HG03060 (cell line): Measurements from ENCODE around the gene TET2.

ENCODE experiments used
- ATAC-seq: cut with Tn5 transposase; IDR thresholded peaks from one replicate; pipeline ENCODE4 v1.9.1; 2021; ENCODE audit warnings: low read depth, moderate number of reproducible peaks; ENCODE audit not compliant: unreplicated experiment

TET2 gene

GRCh38 chr4:105146276-105147015, at the start of gene TET2:
TET2 (plus strand) TSS chr4:105146876; CDS start chr4:105233943, 87,067 bp downstream.
- ATAC-seq = peak; percentile 66

GRCh38 chr4:105102016-105102415, 44.7 kb upstream of the TET2 start:
- no peak for ATAC-seq

- ATAC-seq = no peak
Measured at GRCh38 chr4:105106426-105106825, 40.2 kb upstream of the TET2 start.

GRCh38 chr4:105107095-105107856, 39.4 kb upstream of the TET2 start:
- ATAC-seq = no peak

- no peak for ATAC-seq
Measured at GRCh38 chr4:105108971-105109370, 37.7 kb upstream of the TET2 start.

GRCh38 chr4:105112274-105112673, 34.4 kb upstream of the TET2 start:
- no peak for ATAC-seq

- no peak for ATAC-seq
Measured at GRCh38 chr4:105113800-105114199, 32.9 kb upstream of the TET2 start.

GRCh38 chr4:105116616-105117319, 29.9 kb upstream of the TET2 start:
- no peak for ATAC-seq

GRCh38 chr4:105119356-105119755, 27.3 kb upstream of the TET2 start:
- no peak for ATAC-seq

GRCh38 chr4:105120626-105121025, 26.1 kb upstream of the TET2 start:
- ATAC-seq = no peak

GRCh38 chr4:105122350-105122749, 24.3 kb upstream of the TET2 start:
- no peak for ATAC-seq

GRCh38 chr4:105126311-105127169, 20.1 kb upstream of the TET2 start:
- no peak for ATAC-seq

- ATAC-seq = no peak
Measured at GRCh38 chr4:105127170-105127445, 19.6 kb upstream of the TET2 start.

- ATAC-seq = no peak
Measured at GRCh38 chr4:105128208-105128607, 18.5 kb upstream of the TET2 start.

GRCh38 chr4:105129286-105130040, 17.2 kb upstream of the TET2 start:
- no peak for ATAC-seq

- ATAC-seq = no peak
Measured at GRCh38 chr4:105130945-105131344, 15.7 kb upstream of the TET2 start.

GRCh38 chr4:105133976-105134375, 12.7 kb upstream of the TET2 start:
- no peak for ATAC-seq

GRCh38 chr4:105135785-105136184, 10.9 kb upstream of the TET2 start:
- no peak for ATAC-seq

GRCh38 chr4:105137121-105137875, 9.4 kb upstream of the TET2 start:
- no peak for ATAC-seq
